SU-DHL-6 (cell line): Measurements from ENCODE around the gene APELA.

ENCODE experiments used
- H2AFZ ChIP-seq: fragments of 200-600 bp; sonication (generic); 2 replicates; pipeline ENCODE4 v1.6.1; 2014; ENCODE audit warnings: low read depth, mild to moderate bottlenecking, moderate library complexity, mixed read lengths, antibody characterized with exemption, low read length; ENCODE audit not compliant: severe bottlenecking
- H3F3A ChIP-seq: fragments of 200-600 bp; shearing (Covaris generic); 2 replicates; pipeline ENCODE4 v1.6.0; 2016; ENCODE audit warnings: antibody characterized with exemption, mild to moderate bottlenecking; ENCODE audit not compliant: insufficient read depth
- H3K27ac ChIP-seq: fragments of 200-600 bp; sonication (generic); 2 replicates; pipeline ENCODE4 v1.5.1; 2016; ENCODE audit warnings: low read depth, mild to moderate bottlenecking, low read length, moderate library complexity, mixed read lengths
- H3K27me3 ChIP-seq: fragments of 200-600 bp; sonication (generic), shearing (Covaris generic); 2 replicates; pipeline ENCODE4 v1.6.0; 2014; ENCODE audit warnings: mild to moderate bottlenecking, low read length
- H3K36me3 ChIP-seq: fragments of 200-600 bp; sonication (generic); 2 replicates; pipeline ENCODE4 v1.6.1; 2014; ENCODE audit warnings: mild to moderate bottlenecking, low read length, mixed read lengths
- H3K4me2 ChIP-seq: fragments of 300-600, 200-600 bp; shearing (Covaris generic), sonication (generic); 2 replicates; pipeline ENCODE4 v1.6.0; 2014; ENCODE audit warnings: low read length, low read depth, mild to moderate bottlenecking; ENCODE audit not compliant: poor library complexity, severe bottlenecking
- H3K4me3 ChIP-seq: fragments of 200-600 bp; sonication (generic); 2 replicates; pipeline ENCODE4 v1.5.1; 2014; ENCODE audit warnings: antibody characterized with exemption, low read length, mild to moderate bottlenecking, mixed read lengths; ENCODE audit not compliant: insufficient read depth, poor library complexity, severe bottlenecking
- H3K79me2 ChIP-seq: fragments of 200-600 bp; sonication (generic); 2 replicates; pipeline ENCODE4 v1.6.1; 2014; ENCODE audit warnings: mild to moderate bottlenecking, low read length, moderate library complexity; ENCODE audit not compliant: insufficient read depth
- H3K9ac ChIP-seq: fragments of 200-600 bp; sonication (generic); 2 replicates; pipeline ENCODE4 v1.7.0; 2014; ENCODE audit warnings: mild to moderate bottlenecking, low read length
- H3K9me2 ChIP-seq: fragments of 200-600 bp; sonication (generic); replicated peaks from 2 replicates; pipeline ENCODE4 v1.6.1; 2014; ENCODE audit warnings: low read length; ENCODE audit not compliant: insufficient read depth
- H3K9me3 ChIP-seq: fragments of 200-600 bp; sonication (generic); 2 replicates; pipeline ENCODE4 v1.6.1; 2014; ENCODE audit warnings: low read length, mixed read lengths; ENCODE audit not compliant: insufficient read depth
- H4K20me1 ChIP-seq: fragments of 200-600 bp; sonication (generic); 2 replicates; pipeline ENCODE4 v1.6.1; 2014; ENCODE audit warnings: low read depth, mild to moderate bottlenecking, antibody characterized with exemption, low read length, moderate library complexity, mixed read lengths
- EZH2phosphoT487 ChIP-seq: fragments of 200-600 bp; sonication (generic), shearing (Covaris generic); conservative IDR thresholded peaks from 2 replicates; pipeline ENCODE4 v1.6.1; 2018; ENCODE audit warnings: mild to moderate bottlenecking, antibody characterized with exemption, low read length, moderate library complexity, mixed read lengths
- TF ChIP-seq, protein P1 (sequence below): fragments of 200-600 bp; sonication (generic); IDR thresholded peaks from one replicate; pipeline ENCODE4 v1.5.1; 2017; ENCODE audit warnings: antibody characterized with exemption, mild to moderate bottlenecking, low read length, moderate library complexity; ENCODE audit not compliant: insufficient read depth, poor library complexity, severe bottlenecking

The APELA gene

GRCh38 chr4:164890691-164891090 is 13.7 kb downstream of the APELA start:
- H3F3A ChIP-seq = no peaks in the 10 kb centered on the region
- no peaks in the 10 kb centered on the region for H3K36me3 ChIP-seq
- H4K20me1 ChIP-seq = no peaks in the 10 kb centered on the region
- TF ChIP-seq, protein P1, sequence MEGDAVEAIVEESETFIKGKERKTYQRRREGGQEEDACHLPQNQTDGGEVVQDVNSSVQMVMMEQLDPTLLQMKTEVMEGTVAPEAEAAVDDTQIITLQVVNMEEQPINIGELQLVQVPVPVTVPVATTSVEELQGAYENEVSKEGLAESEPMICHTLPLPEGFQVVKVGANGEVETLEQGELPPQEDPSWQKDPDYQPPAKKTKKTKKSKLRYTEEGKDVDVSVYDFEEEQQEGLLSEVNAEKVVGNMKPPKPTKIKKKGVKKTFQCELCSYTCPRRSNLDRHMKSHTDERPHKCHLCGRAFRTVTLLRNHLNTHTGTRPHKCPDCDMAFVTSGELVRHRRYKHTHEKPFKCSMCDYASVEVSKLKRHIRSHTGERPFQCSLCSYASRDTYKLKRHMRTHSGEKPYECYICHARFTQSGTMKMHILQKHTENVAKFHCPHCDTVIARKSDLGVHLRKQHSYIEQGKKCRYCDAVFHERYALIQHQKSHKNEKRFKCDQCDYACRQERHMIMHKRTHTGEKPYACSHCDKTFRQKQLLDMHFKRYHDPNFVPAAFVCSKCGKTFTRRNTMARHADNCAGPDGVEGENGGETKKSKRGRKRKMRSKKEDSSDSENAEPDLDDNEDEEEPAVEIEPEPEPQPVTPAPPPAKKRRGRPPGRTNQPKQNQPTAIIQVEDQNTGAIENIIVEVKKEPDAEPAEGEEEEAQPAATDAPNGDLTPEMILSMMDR = no peak
- TF ChIP-seq EZH2phosphoT487 = no peak
- no peak overlapping the region for H3K27ac ChIP-seq
- H3K9me2 ChIP-seq = no peaks in the 10 kb centered on the region
- H3K79me2 ChIP-seq = no peaks in the 10 kb centered on the region
- H3K9me3 ChIP-seq = no peaks in the 10 kb centered on the region
- no peak overlapping the region for H3K4me2 ChIP-seq
- no peaks in the 10 kb centered on the region for H3K27me3 ChIP-seq
- H3K9ac ChIP-seq = no peak overlapping the region
- H3K4me3 ChIP-seq = no peak overlapping the region
- no peak overlapping the region for H2AFZ ChIP-seq

DNA sequence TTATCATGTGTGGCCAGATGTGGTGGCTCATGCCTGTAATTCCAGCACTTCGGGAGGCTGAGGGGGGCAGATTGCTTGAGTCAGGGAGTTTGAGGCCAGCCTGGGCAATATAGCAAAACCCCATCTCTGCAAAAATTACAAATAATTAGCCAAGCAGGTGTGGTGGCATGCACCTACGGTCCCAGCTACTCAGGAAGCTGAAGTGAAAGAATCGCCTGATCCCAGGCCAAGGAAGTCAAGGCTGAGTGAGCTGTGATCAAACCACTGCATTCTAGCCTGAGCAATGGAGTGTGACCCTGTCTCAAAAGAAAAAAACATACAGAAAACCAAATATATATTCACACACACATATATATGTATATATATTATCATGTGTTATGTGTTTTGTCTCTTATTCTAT is 15.0 kb downstream of the APELA start:
- no peak overlapping the region for H3K9ac ChIP-seq
- no peaks in the 10 kb centered on the region for H3F3A ChIP-seq
- H3K4me3 ChIP-seq = no peak overlapping the region
- H3K79me2 ChIP-seq = no peaks in the 10 kb centered on the region
- H2AFZ ChIP-seq = no peak overlapping the region
- no peaks in the 10 kb centered on the region for H3K27me3 ChIP-seq
- H3K9me2 ChIP-seq = no peaks in the 10 kb centered on the region
- no peaks in the 10 kb centered on the region for H3K9me3 ChIP-seq
- no peak overlapping the region for H3K4me2 ChIP-seq
- no peaks in the 10 kb centered on the region for H4K20me1 ChIP-seq
- H3K36me3 ChIP-seq = no peaks in the 10 kb centered on the region
- TF ChIP-seq, protein P1 = no peak
- TF ChIP-seq EZH2phosphoT487 = no peak
- no peak overlapping the region for H3K27ac ChIP-seq

GRCh38 chr4:164894702-164895101 is 17.7 kb downstream of the APELA start:
- Histone ChIP-seq H3K4me2 (no peak overlapping the region), H3K4me3 (no peak overlapping the region), H3K36me3 (no peaks in the 10 kb centered on the region), H3F3A (no peaks in the 10 kb centered on the region), H3K9me2 (no peaks in the 10 kb centered on the region), H3K27ac (no peak overlapping the region), H4K20me1 (no peaks in the 10 kb centered on the region), H3K9me3 (no peaks in the 10 kb centered on the region), H3K9ac (no peak overlapping the region), H3K27me3 (no peaks in the 10 kb centered on the region), H2AFZ (no peak overlapping the region), H3K79me2 (no peaks in the 10 kb centered on the region)
- TF ChIP-seq EZH2phosphoT487 = no peak
- TF ChIP-seq, protein P1 = no peak

DNA sequence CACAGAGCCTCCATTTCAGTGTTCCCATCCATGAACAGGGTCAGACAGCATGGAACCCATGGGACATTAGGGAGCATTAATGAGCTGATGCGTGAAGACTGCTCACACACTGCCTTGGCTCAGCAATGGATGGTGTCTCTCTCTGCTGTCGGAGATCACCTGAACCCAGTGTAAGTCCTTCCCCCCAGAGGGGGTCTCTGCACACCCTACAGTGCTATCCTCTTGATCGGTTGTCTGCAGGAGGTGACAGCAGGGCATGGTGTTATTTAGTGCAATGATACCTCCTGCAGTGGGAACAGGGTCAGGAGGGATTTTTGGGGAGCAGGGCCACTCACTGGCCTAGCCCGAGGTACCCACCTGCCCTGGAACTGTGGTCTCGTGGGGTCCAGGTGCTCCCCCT is 25.6 kb downstream of the APELA start:
- no peak overlapping the region for H2AFZ ChIP-seq
- H3K27ac ChIP-seq = no peak overlapping the region
- no peaks in the 10 kb centered on the region for H3K36me3 ChIP-seq
- no peaks in the 10 kb centered on the region for H3F3A ChIP-seq
- H3K4me2 ChIP-seq = no peak overlapping the region
- no peaks in the 10 kb centered on the region for H3K9me3 ChIP-seq
- no peak overlapping the region for H3K4me3 ChIP-seq
- H3K79me2 ChIP-seq = no peaks in the 10 kb centered on the region
- no peak for TF ChIP-seq EZH2phosphoT487
- TF ChIP-seq, protein P1 = no peak
- H3K9ac ChIP-seq = no peak overlapping the region
- H3K9me2 ChIP-seq = no peaks in the 10 kb centered on the region
- no peaks in the 10 kb centered on the region for H4K20me1 ChIP-seq
- H3K27me3 ChIP-seq = no peaks in the 10 kb centered on the region
